Measurements from ENCODE around the gene DPYSL5. TPM values are rescaled to one million over a fixed set of nuclear protein-coding genes. Genes with fewer than 3 reads are reported as not detected.

Gene DPYSL5
- total RNA-seq, 1 experiment from 2014 or later, result not detected

GRCh38 chr2:26850000-26850431 lies 2.1 kb downstream of the DPYSL5 start:
- Histone ChIP-seq H3K4me3 (no peak overlapping the region), H3K27ac (no peak overlapping the region), H3K36me3 (no peaks in the 10 kb centered on the region), H3K9me3 (replicated peaks) (no peaks in the 10 kb centered on the region; the same call in 1 of the 2 replicates), H3K27me3 (replicated peaks) (peaks cover 90% of the 10 kb centered on the region), H3K4me1 (replicated peaks) (peaks cover 19% of the 10 kb centered on the region)
- no peak for DNase-seq (ENCODE audit: low read depth in 1 of 2, low spot score in 2 of 2)

- no peak overlapping the region for H3K4me3 ChIP-seq
- no peaks in the 10 kb centered on the region for H3K36me3 ChIP-seq
- H3K4me1 ChIP-seq (replicated peaks), result peaks cover 19% of the 10 kb centered on the region
- no peaks in the 10 kb centered on the region; the same call in 1 of the 2 replicates for H3K9me3 ChIP-seq (replicated peaks)
- H3K27me3 ChIP-seq (replicated peaks), result peaks cover 87% of the 10 kb centered on the region
- no peak overlapping the region for H3K27ac ChIP-seq
- no peak for DNase-seq (ENCODE audit: low read depth in 1 of 2, low spot score in 2 of 2)
Measured at GRCh38 chr2:26850505-26850904, 2.6 kb downstream of the DPYSL5 start.

GRCh38 chr2:26852405-26853306 lies 4.7 kb downstream of the DPYSL5 start:
- H3K27ac ChIP-seq, result no peak overlapping the region
- no peaks in the 10 kb centered on the region; the same call in 1 of the 2 replicates for H3K9me3 ChIP-seq (replicated peaks)
- DNase-seq (ENCODE audit: low read depth in 1 of 2, low spot score in 2 of 2), result no peak
- peaks cover 77% of the 10 kb centered on the region for H3K27me3 ChIP-seq (replicated peaks)
- H3K4me3 ChIP-seq, result no peak overlapping the region
- H3K36me3 ChIP-seq, result no peaks in the 10 kb centered on the region
- H3K4me1 ChIP-seq (replicated peaks), result peaks cover 17% of the 10 kb centered on the region

- Histone ChIP-seq H3K4me1 (replicated peaks) (peaks cover 6% of the 10 kb centered on the region), H3K36me3 (no peaks in the 10 kb centered on the region), H3K4me3 (no peak overlapping the region), H3K27me3 (replicated peaks) (peaks cover 69% of the 10 kb centered on the region), H3K27ac (no peak overlapping the region), H3K9me3 (replicated peaks) (no peaks in the 10 kb centered on the region; the same call in 1 of the 2 replicates)
- DNase-seq (ENCODE audit: low read depth in 1 of 2, low spot score in 2 of 2), result no peak
Measured at GRCh38 chr2:26853751-26854150, 5.8 kb downstream of the DPYSL5 start.

- Histone ChIP-seq H3K9me3 (replicated peaks) (no peaks in the 10 kb centered on the region; the same call in 1 of the 2 replicates), H3K36me3 (no peaks in the 10 kb centered on the region), H3K4me1 (replicated peaks) (peaks cover 3% of the 10 kb centered on the region; the same call in 1 of the 2 replicates), H3K27me3 (replicated peaks) (peaks cover 68% of the 10 kb centered on the region), H3K4me3 (no peak overlapping the region), H3K27ac (no peak overlapping the region)
- DNase-seq (ENCODE audit: low read depth in 1 of 2, low spot score in 2 of 2), result no peak
Measured at GRCh38 chr2:26854283-26854827, 6.4 kb downstream of the DPYSL5 start.

GRCh38 chr2:26855466-26855865 lies 7.5 kb downstream of the DPYSL5 start:
- no peaks in the 10 kb centered on the region; the same call in 1 of the 2 replicates for H3K9me3 ChIP-seq (replicated peaks)
- no peak overlapping the region for H3K27ac ChIP-seq
- no peak overlapping the region for H3K4me3 ChIP-seq
- H3K36me3 ChIP-seq, result no peaks in the 10 kb centered on the region
- no peak for DNase-seq (ENCODE audit: low read depth in 1 of 2, low spot score in 2 of 2)
- no peaks in the 10 kb centered on the region for H3K4me1 ChIP-seq (replicated peaks)
- peaks cover 65% of the 10 kb centered on the region for H3K27me3 ChIP-seq (replicated peaks)

- Histone ChIP-seq H3K27me3 (replicated peaks) (peaks cover 45% of the 10 kb centered on the region), H3K4me3 (no peak overlapping the region), H3K36me3 (no peaks in the 10 kb centered on the region), H3K4me1 (replicated peaks) (no peaks in the 10 kb centered on the region), H3K9me3 (replicated peaks) (no peaks in the 10 kb centered on the region), H3K27ac (no peak overlapping the region)
- DNase-seq (ENCODE audit: low read depth in 1 of 2, low spot score in 2 of 2), result no peak
Measured at GRCh38 chr2:26859622-26860021, 11.7 kb downstream of the DPYSL5 start.

- no peak overlapping the region for H3K4me3 ChIP-seq
- H3K27me3 ChIP-seq (replicated peaks), result peaks cover 48% of the 10 kb centered on the region
- no peak overlapping the region for H3K27ac ChIP-seq
- no peaks in the 10 kb centered on the region for H3K36me3 ChIP-seq
- no peaks in the 10 kb centered on the region for H3K4me1 ChIP-seq (replicated peaks)
- DNase-seq (ENCODE audit: low read depth in 1 of 2, low spot score in 2 of 2), result no peak
- no peaks in the 10 kb centered on the region for H3K9me3 ChIP-seq (replicated peaks)
Measured at GRCh38 chr2:26860211-26860850, 12.4 kb downstream of the DPYSL5 start.

GRCh38 chr2:26861610-26862224 lies 13.8 kb downstream of the DPYSL5 start:
- Histone ChIP-seq H3K27me3 (replicated peaks) (peaks cover 47% of the 10 kb centered on the region), H3K4me1 (replicated peaks) (no peaks in the 10 kb centered on the region), H3K27ac (no peak overlapping the region), H3K4me3 (no peak overlapping the region), H3K9me3 (replicated peaks) (no peaks in the 10 kb centered on the region), H3K36me3 (no peaks in the 10 kb centered on the region)
- no peak for DNase-seq (ENCODE audit: low read depth in 1 of 2, low spot score in 2 of 2)

GRCh38 chr2:26864226-26864625 lies 16.3 kb downstream of the DPYSL5 start:
- DNase-seq (ENCODE audit: low read depth in 1 of 2, low spot score in 2 of 2), result no peak
- Histone ChIP-seq H3K9me3 (replicated peaks) (no peaks in the 10 kb centered on the region), H3K27me3 (replicated peaks) (peaks cover 58% of the 10 kb centered on the region), H3K4me3 (no peak overlapping the region), H3K4me1 (replicated peaks) (no peaks in the 10 kb centered on the region), H3K27ac (no peak overlapping the region), H3K36me3 (no peaks in the 10 kb centered on the region)

GRCh38 chr2:26864646-26865045 lies 16.7 kb downstream of the DPYSL5 start:
- H3K9me3 ChIP-seq (replicated peaks), result no peaks in the 10 kb centered on the region
- no peak overlapping the region for H3K4me3 ChIP-seq
- H3K27me3 ChIP-seq (replicated peaks), result peaks cover 56% of the 10 kb centered on the region
- no peaks in the 10 kb centered on the region for H3K36me3 ChIP-seq
- no peak overlapping the region for H3K27ac ChIP-seq
- no peak for DNase-seq (ENCODE audit: low read depth in 1 of 2, low spot score in 2 of 2)
- H3K4me1 ChIP-seq (replicated peaks), result no peaks in the 10 kb centered on the region

GRCh38 chr2:26870585-26871095 lies 22.7 kb downstream of the DPYSL5 start:
- Histone ChIP-seq H3K27ac (no peak overlapping the region), H3K4me1 (replicated peaks) (no peaks in the 10 kb centered on the region), H3K27me3 (replicated peaks) (peaks cover 47% of the 10 kb centered on the region), H3K36me3 (no peaks in the 10 kb centered on the region), H3K9me3 (replicated peaks) (no peaks in the 10 kb centered on the region), H3K4me3 (no peak overlapping the region)
- no peak for DNase-seq (ENCODE audit: low read depth in 1 of 2, low spot score in 2 of 2)

GRCh38 chr2:26873286-26873983 lies 25.5 kb downstream of the DPYSL5 start:
- no peaks in the 10 kb centered on the region for H3K9me3 ChIP-seq (replicated peaks)
- no peaks in the 10 kb centered on the region for H3K4me1 ChIP-seq (replicated peaks)
- peaks cover 26% of the 10 kb centered on the region for H3K27me3 ChIP-seq (replicated peaks)
- no peak for DNase-seq (ENCODE audit: low read depth in 1 of 2, low spot score in 2 of 2)
- no peaks in the 10 kb centered on the region for H3K36me3 ChIP-seq
- H3K4me3 ChIP-seq, result no peak overlapping the region
- H3K27ac ChIP-seq, result no peak overlapping the region

Data from SJSA1 (cell line).